Vagina (tissue), 2 donors: ENCODE data around the gene TXLNA.

Source experiments
- POLR2A ChIP-seq, 2 donors: fragments of 450-650 bp; IDR thresholded peaks; one replicate each; pipeline ENCODE4 v1.6.1; 2017; ENCODE audit warnings: antibody characterized with exemption in 2 of 2, mild to moderate bottlenecking in 2 of 2, moderate library complexity in 2 of 2
- POLR2AphosphoS5 ChIP-seq, 2 donors: sonication (generic); formaldehyde crosslinking; IDR thresholded peaks; one replicate each; pipeline ENCODE4 v1.9.0; 2017; ENCODE audit warnings: antibody characterized with exemption in 2 of 2, mild to moderate bottlenecking in 2 of 2, low read depth in 1 of 2; ENCODE audit not compliant: insufficient read depth in 1 of 2
- TF ChIP-seq, protein P1 (sequence below), 3 experiments: fragments of 450-650 bp in 2 of 3; fragments of 200-600 bp in 1 of 3; sonication (generic) in 1 of 3; IDR thresholded peaks; one replicate each; pipeline ENCODE4 v1.5.1; 2017 to 2019; ENCODE audit warnings: antibody characterized with exemption in 3 of 3, mild to moderate bottlenecking in 2 of 3, moderate library complexity in 2 of 3

GRCh38 chr1:32137111-32137510, 42.4 kb upstream of the TXLNA start:
- TF ChIP-seq, protein P1, sequence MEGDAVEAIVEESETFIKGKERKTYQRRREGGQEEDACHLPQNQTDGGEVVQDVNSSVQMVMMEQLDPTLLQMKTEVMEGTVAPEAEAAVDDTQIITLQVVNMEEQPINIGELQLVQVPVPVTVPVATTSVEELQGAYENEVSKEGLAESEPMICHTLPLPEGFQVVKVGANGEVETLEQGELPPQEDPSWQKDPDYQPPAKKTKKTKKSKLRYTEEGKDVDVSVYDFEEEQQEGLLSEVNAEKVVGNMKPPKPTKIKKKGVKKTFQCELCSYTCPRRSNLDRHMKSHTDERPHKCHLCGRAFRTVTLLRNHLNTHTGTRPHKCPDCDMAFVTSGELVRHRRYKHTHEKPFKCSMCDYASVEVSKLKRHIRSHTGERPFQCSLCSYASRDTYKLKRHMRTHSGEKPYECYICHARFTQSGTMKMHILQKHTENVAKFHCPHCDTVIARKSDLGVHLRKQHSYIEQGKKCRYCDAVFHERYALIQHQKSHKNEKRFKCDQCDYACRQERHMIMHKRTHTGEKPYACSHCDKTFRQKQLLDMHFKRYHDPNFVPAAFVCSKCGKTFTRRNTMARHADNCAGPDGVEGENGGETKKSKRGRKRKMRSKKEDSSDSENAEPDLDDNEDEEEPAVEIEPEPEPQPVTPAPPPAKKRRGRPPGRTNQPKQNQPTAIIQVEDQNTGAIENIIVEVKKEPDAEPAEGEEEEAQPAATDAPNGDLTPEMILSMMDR (IDR thresholded peaks at IDR 0.05) = no peak
- TF ChIP-seq POLR2AphosphoS5 (IDR thresholded peaks at IDR 0.05; ENCODE audit: insufficient read depth in 1 of 2, low read depth in 1 of 2) (no peak), POLR2A (IDR thresholded peaks at IDR 0.05) (no peak)
